Neural cell (in vitro differentiated cells): ENCODE data around the gene CACNA2D2. TPM values are rescaled to one million over a fixed set of nuclear protein-coding genes. Genes with fewer than 3 reads are reported as not detected.

Experiments
- H2AFZ ChIP-seq: fragments of 200-600, 300-800 bp; sonication (generic), shearing (Covaris generic); 2 replicates; pipeline ENCODE4 v1.6.0; 2014; ENCODE audit warnings: low read depth, mild to moderate bottlenecking, antibody characterized with exemption, low read length, moderate library complexity
- H3F3A ChIP-seq: fragments of 200-600 bp; shearing (Covaris generic); 2 replicates; pipeline ENCODE4 v1.6.1; 2016; ENCODE audit warnings: mild to moderate bottlenecking, moderate library complexity, mixed read lengths, antibody characterized with exemption, low read length; ENCODE audit not compliant: insufficient read depth, poor library complexity, severe bottlenecking
- H3K27ac ChIP-seq: fragments of 200-600, 300-800 bp; sonication (generic), shearing (Covaris generic); 2 replicates; pipeline ENCODE4 v1.5.1; 2014; ENCODE audit warnings: mild to moderate bottlenecking, low read length, moderate library complexity
- H3K27me3 ChIP-seq: fragments of 300-800, 200-600 bp; sonication (generic), shearing (Covaris generic); 2 replicates; pipeline ENCODE4 v1.6.0; 2014; ENCODE audit warnings: mild to moderate bottlenecking, low read depth, low read length, moderate library complexity; ENCODE audit not compliant: insufficient read depth
- H3K36me3 ChIP-seq: fragments of 300-800, 200-600 bp; sonication (generic), shearing (Covaris generic); 2 replicates; pipeline ENCODE4 v1.5.1; 2014; ENCODE audit warnings: mild to moderate bottlenecking, antibody characterized with exemption, low read length, moderate library complexity; ENCODE audit not compliant: insufficient read depth
- H3K4me2 ChIP-seq: fragments of 300-800, 200-600 bp; sonication (generic), shearing (Covaris generic); 2 replicates; pipeline ENCODE4 v1.6.0; 2014; ENCODE audit warnings: mild to moderate bottlenecking, low read length
- H3K4me3 ChIP-seq: fragments of 300-800, 200-600 bp; sonication (generic), shearing (Covaris generic); 2 replicates; pipeline ENCODE4 v1.5.1; 2014; ENCODE audit warnings: mild to moderate bottlenecking, low read length, moderate library complexity
- H3K79me2 ChIP-seq: fragments of 200-600 bp; shearing (Covaris generic); replicated peaks from 2 replicates; pipeline ENCODE4 v1.6.0; 2014; ENCODE audit warnings: mild to moderate bottlenecking, low read length, moderate library complexity; ENCODE audit not compliant: insufficient read depth
- H3K9ac ChIP-seq: fragments of 300-800, 200-600 bp; sonication (generic), shearing (Covaris generic); 2 replicates; pipeline ENCODE4 v1.6.1; 2016; ENCODE audit warnings: mild to moderate bottlenecking, low read length, mixed read lengths
- H3K9me2 ChIP-seq: fragments of 200-600 bp; shearing (Covaris generic); 2 replicates; pipeline ENCODE4 v1.6.1; 2016; ENCODE audit warnings: mild to moderate bottlenecking, low read length, mixed read lengths; ENCODE audit not compliant: insufficient read depth
- H3K9me3 ChIP-seq: fragments of 200-600, 300-800 bp; sonication (generic), shearing (Covaris generic); 2 replicates; pipeline ENCODE4 v1.6.1; 2016; ENCODE audit warnings: mild to moderate bottlenecking, mixed run types, low read length, moderate library complexity, mixed read lengths
- H4K20me1 ChIP-seq: fragments of 200-600 bp; shearing (Covaris generic); 2 replicates; pipeline ENCODE4 v1.6.1; 2016; ENCODE audit warnings: mild to moderate bottlenecking, mixed run types; ENCODE audit not compliant: insufficient read depth
- EP300 ChIP-seq: fragments of 450-650 bp; conservative IDR thresholded peaks from 2 replicates; pipeline ENCODE4 v1.6.1; 2014; ENCODE audit warnings: antibody characterized with exemption, mild to moderate bottlenecking, moderate library complexity; ENCODE audit not compliant: poor library complexity, severe bottlenecking
- EZH2 ChIP-seq: fragments of 200-600, 300-800 bp; shearing (Covaris generic), sonication (generic); IDR thresholded peaks from 2 replicates; pipeline ENCODE4 v1.6.1; 2014; ENCODE audit warnings: antibody characterized with exemption, low read length, borderline replicate concordance, mild to moderate bottlenecking; ENCODE audit not compliant: insufficient read depth, poor library complexity, severe bottlenecking
- MXI1 ChIP-seq: fragments of 450-650 bp; conservative IDR thresholded peaks from 2 replicates; pipeline ENCODE4 v1.6.1; 2014; ENCODE audit warnings: antibody characterized with exemption, mild to moderate bottlenecking; ENCODE audit not compliant: poor library complexity, severe bottlenecking
- POLR2AphosphoS5 ChIP-seq: IDR thresholded peaks from 2 replicates; pipeline ENCODE4 v1.6.1; 2012
- RAD21 ChIP-seq: fragments of 450-650 bp; conservative IDR thresholded peaks from 2 replicates; pipeline ENCODE4 v1.6.1; 2014; ENCODE audit warnings: antibody characterized with exemption, mild to moderate bottlenecking, moderate library complexity
- SMC3 ChIP-seq: fragments of 450-650 bp; conservative IDR thresholded peaks from 2 replicates; pipeline ENCODE4 v1.6.1; 2014; ENCODE audit warnings: antibody characterized with exemption, mild to moderate bottlenecking, moderate library complexity; ENCODE audit not compliant: poor library complexity
- TAF1 ChIP-seq: IDR thresholded peaks from 2 replicates; pipeline ENCODE4 v1.6.1; 2012; ENCODE audit warnings: low read depth
- polyA plus RNA-seq: library from polyadenylated mRNA; depleted of rRNA; stranded (reverse); fragments of >200 nt; gene quantifications from 2 replicates; pipeline ENCODE4 v1.2.3, GENCODE V29; 2014
- TF ChIP-seq, protein P1 (sequence below): fragments of 450-650 bp; IDR thresholded peaks from 2 replicates; pipeline ENCODE4 v1.5.1; 2014; ENCODE audit warnings: antibody characterized with exemption, mild to moderate bottlenecking, moderate library complexity; ENCODE audit not compliant: poor library complexity, severe bottlenecking
- TF ChIP-seq, protein P2 (sequence below): IDR thresholded peaks from 2 replicates; pipeline ENCODE4 v1.6.1; 2012; ENCODE audit warnings: borderline replicate concordance

Gene CACNA2D2
- polyA plus RNA-seq, 1 donor from 2014 or later: 7.8 TPM

DNA sequence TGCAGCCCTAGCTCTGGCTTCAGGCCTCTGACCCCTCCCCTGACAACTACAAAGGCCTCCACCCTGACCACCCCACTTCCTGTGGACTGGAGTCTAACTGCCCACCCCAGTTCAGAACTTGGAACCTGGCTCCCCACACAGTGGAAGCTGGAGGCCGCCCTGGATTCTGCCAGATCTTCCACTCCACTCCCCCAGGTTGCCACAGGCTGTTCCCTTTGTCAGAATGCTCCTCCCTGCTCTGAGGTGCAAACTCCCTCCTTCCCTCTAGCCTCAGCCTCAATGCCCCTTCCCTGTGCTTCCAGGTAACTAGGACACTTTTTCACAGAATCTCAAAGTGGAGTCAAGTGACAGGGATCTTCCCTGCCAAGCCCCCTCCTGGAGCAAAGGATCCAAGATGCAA, 81.3 kb downstream of the CACNA2D2 start:
- no peaks in the 10 kb centered on the region for H3K27me3 ChIP-seq
- no peak overlapping the region for H3K4me3 ChIP-seq
- H3K27ac ChIP-seq: no peak overlapping the region
- H3K9me3 ChIP-seq: no peaks in the 10 kb centered on the region
- TF ChIP-seq, protein P1, sequence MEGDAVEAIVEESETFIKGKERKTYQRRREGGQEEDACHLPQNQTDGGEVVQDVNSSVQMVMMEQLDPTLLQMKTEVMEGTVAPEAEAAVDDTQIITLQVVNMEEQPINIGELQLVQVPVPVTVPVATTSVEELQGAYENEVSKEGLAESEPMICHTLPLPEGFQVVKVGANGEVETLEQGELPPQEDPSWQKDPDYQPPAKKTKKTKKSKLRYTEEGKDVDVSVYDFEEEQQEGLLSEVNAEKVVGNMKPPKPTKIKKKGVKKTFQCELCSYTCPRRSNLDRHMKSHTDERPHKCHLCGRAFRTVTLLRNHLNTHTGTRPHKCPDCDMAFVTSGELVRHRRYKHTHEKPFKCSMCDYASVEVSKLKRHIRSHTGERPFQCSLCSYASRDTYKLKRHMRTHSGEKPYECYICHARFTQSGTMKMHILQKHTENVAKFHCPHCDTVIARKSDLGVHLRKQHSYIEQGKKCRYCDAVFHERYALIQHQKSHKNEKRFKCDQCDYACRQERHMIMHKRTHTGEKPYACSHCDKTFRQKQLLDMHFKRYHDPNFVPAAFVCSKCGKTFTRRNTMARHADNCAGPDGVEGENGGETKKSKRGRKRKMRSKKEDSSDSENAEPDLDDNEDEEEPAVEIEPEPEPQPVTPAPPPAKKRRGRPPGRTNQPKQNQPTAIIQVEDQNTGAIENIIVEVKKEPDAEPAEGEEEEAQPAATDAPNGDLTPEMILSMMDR: no peak
- no peak for TF ChIP-seq EP300
- TF ChIP-seq SMC3: no peak
- TF ChIP-seq TAF1: no peak
- no peak for TF ChIP-seq POLR2AphosphoS5
- no peak for TF ChIP-seq MXI1
- no peak for TF ChIP-seq EZH2
- TF ChIP-seq, protein P2, sequence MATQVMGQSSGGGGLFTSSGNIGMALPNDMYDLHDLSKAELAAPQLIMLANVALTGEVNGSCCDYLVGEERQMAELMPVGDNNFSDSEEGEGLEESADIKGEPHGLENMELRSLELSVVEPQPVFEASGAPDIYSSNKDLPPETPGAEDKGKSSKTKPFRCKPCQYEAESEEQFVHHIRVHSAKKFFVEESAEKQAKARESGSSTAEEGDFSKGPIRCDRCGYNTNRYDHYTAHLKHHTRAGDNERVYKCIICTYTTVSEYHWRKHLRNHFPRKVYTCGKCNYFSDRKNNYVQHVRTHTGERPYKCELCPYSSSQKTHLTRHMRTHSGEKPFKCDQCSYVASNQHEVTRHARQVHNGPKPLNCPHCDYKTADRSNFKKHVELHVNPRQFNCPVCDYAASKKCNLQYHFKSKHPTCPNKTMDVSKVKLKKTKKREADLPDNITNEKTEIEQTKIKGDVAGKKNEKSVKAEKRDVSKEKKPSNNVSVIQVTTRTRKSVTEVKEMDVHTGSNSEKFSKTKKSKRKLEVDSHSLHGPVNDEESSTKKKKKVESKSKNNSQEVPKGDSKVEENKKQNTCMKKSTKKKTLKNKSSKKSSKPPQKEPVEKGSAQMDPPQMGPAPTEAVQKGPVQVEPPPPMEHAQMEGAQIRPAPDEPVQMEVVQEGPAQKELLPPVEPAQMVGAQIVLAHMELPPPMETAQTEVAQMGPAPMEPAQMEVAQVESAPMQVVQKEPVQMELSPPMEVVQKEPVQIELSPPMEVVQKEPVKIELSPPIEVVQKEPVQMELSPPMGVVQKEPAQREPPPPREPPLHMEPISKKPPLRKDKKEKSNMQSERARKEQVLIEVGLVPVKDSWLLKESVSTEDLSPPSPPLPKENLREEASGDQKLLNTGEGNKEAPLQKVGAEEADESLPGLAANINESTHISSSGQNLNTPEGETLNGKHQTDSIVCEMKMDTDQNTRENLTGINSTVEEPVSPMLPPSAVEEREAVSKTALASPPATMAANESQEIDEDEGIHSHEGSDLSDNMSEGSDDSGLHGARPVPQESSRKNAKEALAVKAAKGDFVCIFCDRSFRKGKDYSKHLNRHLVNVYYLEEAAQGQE: no peak
- no peak for TF ChIP-seq RAD21
- H3K9me2 ChIP-seq: no peaks in the 10 kb centered on the region
- no peak overlapping the region for H3K4me2 ChIP-seq
- H2AFZ ChIP-seq: no peak overlapping the region
- H3K36me3 ChIP-seq: no peaks in the 10 kb centered on the region
- no peaks in the 10 kb centered on the region for H4K20me1 ChIP-seq
- no peaks in the 10 kb centered on the region for H3K79me2 ChIP-seq
- H3F3A ChIP-seq: no peaks in the 10 kb centered on the region
- H3K9ac ChIP-seq: no peak overlapping the region

DNA sequence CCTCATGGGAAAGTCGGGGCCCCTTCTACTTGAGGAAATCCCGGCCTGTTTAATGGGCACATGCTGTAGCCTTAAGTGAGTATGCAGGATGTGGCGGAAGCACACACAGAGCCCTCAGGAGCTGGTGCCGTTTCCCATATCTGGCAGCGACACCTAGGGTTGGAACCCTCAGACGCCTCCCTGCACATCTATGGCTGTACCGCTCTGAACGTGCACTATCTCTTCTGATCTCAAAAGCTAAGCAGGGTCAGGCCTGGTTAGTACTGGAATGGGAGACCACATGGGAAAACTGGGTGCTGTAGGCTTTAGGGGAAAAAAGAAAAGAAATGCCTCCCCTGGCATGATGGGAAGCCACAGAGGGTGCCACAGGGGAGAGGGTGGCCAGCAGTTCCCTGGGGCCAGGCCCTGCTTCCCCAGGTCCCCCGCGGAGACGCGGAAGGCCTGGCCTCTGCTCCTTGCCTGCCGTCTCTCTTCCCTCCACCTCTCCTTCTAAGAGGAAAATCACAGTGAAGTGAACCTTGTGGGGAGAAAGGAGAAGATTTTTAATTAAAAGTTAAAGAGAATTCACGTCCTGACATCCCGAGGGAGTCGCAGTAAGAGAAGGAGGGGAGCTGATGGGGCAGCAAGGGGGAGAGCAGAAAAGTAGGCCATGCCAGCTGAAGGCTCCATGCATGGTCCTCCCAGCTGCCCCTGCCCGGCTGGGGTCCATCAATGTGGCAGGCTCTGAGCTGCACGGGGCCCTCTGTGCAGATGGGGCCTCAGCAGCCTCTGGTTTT, 83.7 kb downstream of the CACNA2D2 start:
- H4K20me1 ChIP-seq: no peaks in the 10 kb centered on the region
- no peaks in the 10 kb centered on the region for H3K27me3 ChIP-seq
- H3K4me3 ChIP-seq: no peak overlapping the region
- no peak overlapping the region for H3K4me2 ChIP-seq
- H2AFZ ChIP-seq: no peak overlapping the region
- no peak overlapping the region for H3K9ac ChIP-seq
- no peak overlapping the region for H3K27ac ChIP-seq
- H3K9me3 ChIP-seq: no peaks in the 10 kb centered on the region
- no peak for TF ChIP-seq SMC3
- TF ChIP-seq TAF1: no peak
- TF ChIP-seq, protein P2: no peak
- TF ChIP-seq, protein P1: no peak
- no peak for TF ChIP-seq RAD21
- TF ChIP-seq EZH2: no peak
- TF ChIP-seq MXI1: no peak
- TF ChIP-seq EP300: no peak
- TF ChIP-seq POLR2AphosphoS5: no peak
- H3K9me2 ChIP-seq: no peaks in the 10 kb centered on the region
- H3F3A ChIP-seq: no peaks in the 10 kb centered on the region
- no peaks in the 10 kb centered on the region for H3K36me3 ChIP-seq
- no peaks in the 10 kb centered on the region for H3K79me2 ChIP-seq
